Measurements from ENCODE around the gene MPRIP.

Gene MPRIP

DNA sequence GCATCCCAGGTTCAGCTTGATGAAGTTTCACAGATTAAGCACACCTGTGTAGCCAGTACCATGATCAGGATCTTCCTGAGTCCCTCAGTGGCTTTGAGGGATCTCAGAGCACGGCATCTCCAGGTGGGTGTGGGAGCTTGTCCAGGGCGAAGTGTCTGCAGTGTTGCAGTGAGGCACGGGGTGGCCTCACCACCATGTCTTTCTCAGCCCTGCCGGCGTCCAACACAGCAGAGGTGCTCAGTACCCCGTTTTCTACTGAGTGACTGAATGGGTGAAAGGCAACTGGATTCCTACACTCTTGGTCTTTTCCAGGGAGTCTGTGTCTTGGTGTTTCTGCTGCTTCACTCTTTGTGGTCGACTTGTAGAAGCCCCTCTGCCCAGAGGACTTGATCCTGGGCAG, 63.7 kb downstream of the MPRIP start:
- Histone ChIP-seq H3K4me2 (peak overlapping the region; percentile 87), H3K9ac (peak overlapping the region; percentile 23; the same call in 1 of the 2 replicates), H3K36me3 (peaks cover 51% of the 10 kb centered on the region), H3K9me3 (no peaks in the 10 kb centered on the region), H4K20me1 (peaks cover 100% of the 10 kb centered on the region), H3K27me3 (no peaks in the 10 kb centered on the region), H3K27ac (0 out of 2 replicates have a peak overlapping the region, but pooled peaks have one; percentile 32), H3K4me3 (no peak overlapping the region), H3K4me1 (peaks cover 100% of the 10 kb centered on the region)
- TF ChIP-seq Cebpa-rat (IDR thresholded peaks at IDR 0.05) = no peak

DNA sequence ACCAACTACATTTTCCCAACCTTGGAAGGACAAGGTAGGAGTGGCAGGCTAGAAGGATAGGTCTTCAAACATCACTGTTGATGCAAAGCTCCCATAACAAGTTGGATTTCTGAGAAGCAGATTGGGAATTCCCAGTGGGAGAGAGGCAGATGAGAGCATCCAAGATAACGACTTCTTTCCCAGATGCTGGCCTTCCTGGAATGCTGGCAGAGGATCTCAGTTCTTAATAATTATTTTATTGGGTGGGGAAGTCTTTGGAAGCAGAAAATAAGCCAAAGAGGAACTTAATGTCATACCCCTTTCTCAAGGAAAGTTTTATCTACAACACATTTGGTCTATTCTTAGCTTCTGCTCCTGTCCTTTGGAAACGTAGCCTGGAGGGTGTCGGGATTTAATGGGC, 64.5 kb downstream of the MPRIP start:
- H3K27ac ChIP-seq = peak overlapping the region; percentile 77
- H3K27me3 ChIP-seq = no peaks in the 10 kb centered on the region
- peaks cover 45% of the 10 kb centered on the region for H3K36me3 ChIP-seq
- peaks cover 100% of the 10 kb centered on the region for H4K20me1 ChIP-seq
- no peaks in the 10 kb centered on the region for H3K9me3 ChIP-seq
- no peak overlapping the region for H3K4me3 ChIP-seq
- H3K4me2 ChIP-seq = peak overlapping the region; percentile 87
- peaks cover 100% of the 10 kb centered on the region for H3K4me1 ChIP-seq
- H3K9ac ChIP-seq = peak overlapping the region; percentile 66; the same call in 1 of the 2 replicates
- no peak for TF ChIP-seq Cebpa-rat (IDR thresholded peaks at IDR 0.05)

DNA sequence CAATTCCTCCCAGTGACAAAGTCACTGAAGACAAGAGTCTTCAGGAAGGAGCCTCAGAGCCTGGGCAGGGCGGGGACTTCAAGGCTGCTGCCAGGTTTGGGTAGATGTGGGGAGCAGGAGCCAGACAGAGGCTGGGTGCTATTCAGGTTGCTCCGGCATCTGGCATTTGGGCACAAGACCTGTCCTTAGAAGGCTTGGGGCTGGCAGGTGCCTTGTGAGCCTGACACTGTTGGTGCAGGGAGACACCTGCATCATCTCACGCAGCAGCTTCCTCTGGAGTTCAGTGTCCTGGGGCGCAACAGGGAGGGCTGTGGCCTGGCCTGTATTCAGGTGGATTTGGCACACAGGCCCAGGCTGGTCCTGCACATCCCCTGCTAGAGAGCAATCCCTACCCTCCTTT, 65.0 kb downstream of the MPRIP start:
- Histone ChIP-seq H3K9me3 (no peaks in the 10 kb centered on the region), H3K27ac (peak overlapping the region; percentile 77), H3K27me3 (no peaks in the 10 kb centered on the region), H3K9ac (peak overlapping the region; percentile 66), H4K20me1 (peaks cover 100% of the 10 kb centered on the region), H3K36me3 (peaks cover 40% of the 10 kb centered on the region), H3K4me1 (peaks cover 100% of the 10 kb centered on the region), H3K4me2 (peak overlapping the region; percentile 87), H3K4me3 (no peak overlapping the region)
- TF ChIP-seq Cebpa-rat (IDR thresholded peaks at IDR 0.05) = no peak

DNA sequence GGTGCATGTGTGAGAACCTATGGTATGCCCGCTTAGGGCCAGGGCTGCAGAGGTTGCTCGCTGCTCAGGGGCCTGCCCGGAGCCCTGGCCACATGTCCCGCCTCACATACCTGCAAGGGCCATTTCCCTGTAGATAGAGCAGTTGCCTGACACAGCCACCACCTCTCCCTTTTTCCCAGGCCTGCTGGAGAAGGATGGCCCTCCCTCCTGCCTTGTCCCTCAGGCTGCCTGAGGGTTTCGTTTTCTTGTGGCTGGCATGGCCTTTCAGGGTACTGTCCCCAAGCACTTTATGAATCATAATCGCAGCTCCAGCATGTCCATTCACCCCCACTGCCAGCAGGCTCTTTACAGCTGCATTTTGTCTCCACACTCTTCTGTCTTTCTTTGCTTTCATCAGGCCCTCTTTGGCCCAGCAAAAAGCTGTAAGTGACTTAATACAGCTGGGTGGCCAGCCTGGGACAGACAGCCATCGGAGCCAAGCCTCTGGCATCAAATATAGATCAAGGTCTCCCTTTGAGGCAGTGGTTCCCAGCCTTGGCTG, 65.7 kb downstream of the MPRIP start:
- H3K36me3 ChIP-seq = peaks cover 34% of the 10 kb centered on the region
- peak overlapping the region; percentile 77 for H3K27ac ChIP-seq
- peaks cover 100% of the 10 kb centered on the region for H3K4me1 ChIP-seq
- H3K9ac ChIP-seq = peak overlapping the region; percentile 66
- no peaks in the 10 kb centered on the region for H3K9me3 ChIP-seq
- no peak for TF ChIP-seq Cebpa-rat (IDR thresholded peaks at IDR 0.05)
- no peaks in the 10 kb centered on the region for H3K27me3 ChIP-seq
- H3K4me3 ChIP-seq = no peak overlapping the region
- peaks cover 100% of the 10 kb centered on the region for H4K20me1 ChIP-seq
- peak overlapping the region; percentile 87 for H3K4me2 ChIP-seq

DNA sequence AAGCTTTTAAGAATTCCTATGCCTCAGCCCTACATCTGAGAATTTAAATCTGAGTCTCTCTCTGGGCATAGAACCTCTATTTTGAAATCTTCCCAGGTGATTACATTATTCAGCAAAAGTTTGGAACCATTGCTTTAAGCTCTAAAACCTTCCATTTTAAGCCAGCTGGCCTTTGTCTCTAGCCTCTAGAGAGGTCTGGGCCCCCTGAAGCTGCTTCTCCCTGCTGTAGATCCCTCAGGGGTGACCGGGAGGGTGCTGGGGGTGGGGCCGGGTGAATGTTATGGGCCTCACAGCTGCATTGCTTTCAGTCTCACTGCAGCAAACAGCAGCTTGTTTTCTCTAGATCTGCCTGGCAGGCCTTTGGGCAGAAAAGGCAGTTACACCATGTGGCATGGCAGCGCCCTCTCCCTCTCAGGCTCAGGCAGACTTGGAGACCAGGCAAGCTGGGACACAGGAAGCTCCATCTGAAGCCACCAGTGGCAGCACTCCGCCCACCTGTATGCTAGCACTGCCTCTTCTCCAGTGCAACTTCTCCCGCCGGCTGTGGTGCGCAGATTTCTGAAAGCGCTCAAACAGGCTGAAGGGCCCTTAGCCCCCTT, 66.3 kb downstream of the MPRIP start:
- Histone ChIP-seq H3K36me3 (peaks cover 34% of the 10 kb centered on the region), H3K4me1 (peaks cover 100% of the 10 kb centered on the region), H3K4me2 (peak overlapping the region; percentile 87), H3K27me3 (no peaks in the 10 kb centered on the region), H3K27ac (peak overlapping the region; percentile 77), H3K9me3 (no peaks in the 10 kb centered on the region), H4K20me1 (peaks cover 100% of the 10 kb centered on the region), H3K4me3 (no peak overlapping the region), H3K9ac (peak overlapping the region; percentile 66; the same call in 1 of the 2 replicates)
- no peak for TF ChIP-seq Cebpa-rat (IDR thresholded peaks at IDR 0.05)

DNA sequence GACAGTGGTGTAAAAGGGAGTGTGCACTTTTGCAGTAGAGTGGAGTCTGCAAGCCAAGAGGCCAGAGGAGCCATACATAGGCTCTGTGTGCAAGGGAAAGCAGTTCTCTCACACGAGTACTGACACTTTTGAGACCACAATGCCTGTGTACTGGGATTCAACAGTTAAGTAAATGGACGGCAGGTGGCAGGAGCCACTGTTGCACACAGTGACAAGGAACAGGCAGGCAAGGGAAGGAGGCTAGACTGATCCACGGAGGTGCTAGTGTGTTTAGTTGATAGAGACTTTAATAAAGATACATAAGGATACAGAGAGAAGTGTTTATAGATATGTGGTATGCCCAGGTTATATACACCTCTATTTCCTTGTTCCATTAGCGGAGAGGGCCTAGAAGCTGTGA, 67.0 kb downstream of the MPRIP start:
- Histone ChIP-seq H3K9ac (peak overlapping the region; percentile 66; the same call in 1 of the 2 replicates), H3K27ac (peak overlapping the region; percentile 77), H3K27me3 (no peaks in the 10 kb centered on the region), H3K9me3 (no peaks in the 10 kb centered on the region), H4K20me1 (peaks cover 100% of the 10 kb centered on the region), H3K36me3 (peaks cover 29% of the 10 kb centered on the region), H3K4me1 (peaks cover 100% of the 10 kb centered on the region), H3K4me2 (peak overlapping the region; percentile 87), H3K4me3 (no peak overlapping the region)
- no peak for TF ChIP-seq Cebpa-rat (IDR thresholded peaks at IDR 0.05)

DNA sequence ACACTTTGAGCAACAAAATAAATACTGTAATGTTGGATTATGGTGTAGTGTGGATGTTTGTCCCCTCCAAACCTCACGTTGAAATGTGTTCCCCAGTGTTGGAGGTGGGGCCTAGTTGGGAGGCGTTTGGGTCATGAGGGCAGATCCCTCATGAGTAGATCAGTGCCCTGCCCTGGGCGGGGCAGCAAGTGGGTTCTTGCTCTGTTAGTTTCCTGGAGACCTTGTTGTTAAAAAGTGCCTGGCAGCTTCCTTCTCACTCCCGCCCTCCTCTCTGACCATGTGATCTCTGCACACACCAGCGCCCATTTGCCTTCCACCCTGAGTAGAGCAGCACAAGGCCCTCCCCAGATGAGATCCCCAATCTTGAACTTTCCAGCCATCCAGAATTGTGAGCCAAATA, 67.7 kb downstream of the MPRIP start:
- H3K4me3 ChIP-seq = no peak overlapping the region
- peak overlapping the region; percentile 0; the same call in 1 of the 2 replicates for H3K9ac ChIP-seq
- no peak for TF ChIP-seq Cebpa-rat (IDR thresholded peaks at IDR 0.05)
- H3K27ac ChIP-seq = no peak overlapping the region; the same call in 1 of the 2 replicates
- peak overlapping the region; percentile 87 for H3K4me2 ChIP-seq
- H4K20me1 ChIP-seq = peaks cover 100% of the 10 kb centered on the region
- peaks cover 100% of the 10 kb centered on the region for H3K4me1 ChIP-seq
- H3K9me3 ChIP-seq = no peaks in the 10 kb centered on the region
- H3K27me3 ChIP-seq = no peaks in the 10 kb centered on the region
- peaks cover 22% of the 10 kb centered on the region for H3K36me3 ChIP-seq

DNA sequence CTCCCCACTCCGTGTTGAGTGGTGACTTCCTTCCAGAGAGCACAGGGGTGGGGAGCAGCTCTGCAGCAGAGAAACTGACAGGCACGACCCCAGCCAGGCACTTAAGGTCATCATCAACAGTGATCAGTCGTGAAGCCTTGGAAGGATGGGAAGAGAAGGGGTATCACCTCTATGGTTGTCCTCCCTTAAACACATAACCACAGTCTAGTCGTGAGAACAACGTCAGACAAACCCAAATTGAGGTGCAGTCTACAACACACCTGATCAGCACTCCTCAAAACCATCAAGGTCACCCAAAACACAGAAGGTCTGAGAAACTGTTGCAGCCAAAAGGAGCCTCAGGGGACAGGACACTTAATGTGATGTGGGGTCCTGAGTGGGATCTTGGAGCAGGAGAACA, 68.3 kb downstream of the MPRIP start:
- Histone ChIP-seq H3K9ac (0 out of 2 replicates have a peak overlapping the region, but pooled peaks have one; percentile 0), H3K36me3 (peaks cover 20% of the 10 kb centered on the region), H3K9me3 (no peaks in the 10 kb centered on the region), H3K4me3 (no peak overlapping the region), H3K4me2 (peak overlapping the region; percentile 87), H3K4me1 (peaks cover 100% of the 10 kb centered on the region), H3K27ac (peak overlapping the region; percentile 81; the same call in 1 of the 2 replicates), H3K27me3 (no peaks in the 10 kb centered on the region), H4K20me1 (peaks cover 100% of the 10 kb centered on the region)
- no peak for TF ChIP-seq Cebpa-rat (IDR thresholded peaks at IDR 0.05)

DNA sequence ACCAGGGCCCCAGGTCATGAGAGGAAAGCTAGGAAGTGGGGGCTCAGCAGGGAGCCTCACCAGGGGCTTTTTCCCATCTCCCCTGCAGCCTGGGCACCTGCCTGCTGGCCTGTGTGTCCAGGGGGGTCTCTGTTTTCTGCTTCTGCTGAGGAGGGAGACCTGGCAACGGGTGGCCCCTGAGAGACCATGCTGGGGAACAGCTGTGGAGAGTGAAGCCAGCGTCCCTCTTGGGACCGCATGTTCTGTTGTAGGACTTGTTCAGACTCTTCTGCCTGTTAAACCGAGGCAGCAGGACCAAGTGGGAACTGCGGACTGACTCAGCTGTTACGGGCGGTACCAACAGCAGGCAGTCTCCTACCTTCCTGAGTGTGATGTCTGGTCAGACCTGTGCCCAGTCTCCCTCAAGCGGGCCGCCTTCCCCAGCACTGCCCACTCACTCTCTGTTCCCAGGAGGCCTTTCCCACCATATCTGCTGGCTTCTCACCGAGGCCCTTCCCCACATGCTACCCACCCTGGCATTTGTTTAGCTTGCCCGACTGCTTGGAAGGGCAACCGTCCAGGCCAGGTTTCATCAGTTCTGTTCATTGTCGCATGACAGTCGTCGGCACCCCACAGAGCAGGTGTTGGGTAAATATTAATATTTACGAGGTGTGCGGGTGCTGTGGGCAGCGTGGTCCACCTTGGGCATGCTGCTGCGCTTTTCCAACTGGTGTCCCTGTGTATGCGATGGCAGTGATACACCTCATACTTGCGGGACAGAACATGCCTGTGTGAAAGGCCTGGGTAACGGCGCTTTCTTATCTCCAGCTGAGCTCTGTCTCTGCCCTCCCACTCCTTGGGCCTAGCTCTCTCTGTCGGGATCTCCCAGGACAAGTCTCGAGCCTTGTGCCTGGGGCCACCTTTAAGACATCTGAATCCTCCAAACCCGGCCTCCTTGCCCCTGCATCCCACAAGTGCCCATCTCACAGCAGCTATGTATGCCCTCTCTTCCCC, 69.4 kb downstream of the MPRIP start:
- H4K20me1 ChIP-seq = peaks cover 100% of the 10 kb centered on the region
- peak overlapping the region; percentile 25 for H3K4me3 ChIP-seq
- no peak for TF ChIP-seq Cebpa-rat (IDR thresholded peaks at IDR 0.05)
- H3K27me3 ChIP-seq = no peaks in the 10 kb centered on the region
- H3K27ac ChIP-seq = peak overlapping the region; percentile 81
- H3K4me2 ChIP-seq = peak overlapping the region; percentile 87
- no peaks in the 10 kb centered on the region for H3K9me3 ChIP-seq
- peaks cover 100% of the 10 kb centered on the region for H3K4me1 ChIP-seq
- peak overlapping the region; percentile 67 for H3K9ac ChIP-seq
- H3K36me3 ChIP-seq = peaks cover 18% of the 10 kb centered on the region

All from BLaER1 (cell line).